HUES48 (cell line): ENCODE measurements around the gene SARNP.
"Not testable (repeated sequence)": the region's sequence is repeated elsewhere in the genome, so short reads cannot be mapped to it uniquely, and the experiment has no call there.

Source experiments
- H3K27ac ChIP-seq: one replicate; pipeline ENCODE4 v1.7.0; 2013; ENCODE audit warnings: low read depth, low read length, inconsistent platforms
- H3K27me3 ChIP-seq: 2 replicates; pipeline ENCODE4 v1.6.1; 2013; ENCODE audit warnings: mild to moderate bottlenecking, low read length; ENCODE audit not compliant: control insufficient read depth, insufficient read depth
- H3K36me3 ChIP-seq: 2 replicates; pipeline ENCODE4 v1.6.1; 2013; ENCODE audit warnings: low read length; ENCODE audit not compliant: control insufficient read depth, insufficient read depth
- H3K4me1 ChIP-seq: 2 replicates; pipeline ENCODE4 v1.6.1; 2013; ENCODE audit warnings: mild to moderate bottlenecking, low read length; ENCODE audit not compliant: control insufficient read depth, insufficient read depth
- H3K4me3 ChIP-seq: 2 replicates; pipeline ENCODE4 v1.5.1; 2013; ENCODE audit warnings: mild to moderate bottlenecking, low read depth, low read length
- H3K9ac ChIP-seq: 2 replicates; pipeline ENCODE4 v1.6.1; 2013; ENCODE audit warnings: mild to moderate bottlenecking, low read depth, low read length, moderate library complexity
- H3K9me3 ChIP-seq: 2 replicates; pipeline ENCODE4 v1.6.1; 2013; ENCODE audit warnings: low read length; ENCODE audit not compliant: control insufficient read depth, insufficient read depth

The SARNP gene

DNA sequence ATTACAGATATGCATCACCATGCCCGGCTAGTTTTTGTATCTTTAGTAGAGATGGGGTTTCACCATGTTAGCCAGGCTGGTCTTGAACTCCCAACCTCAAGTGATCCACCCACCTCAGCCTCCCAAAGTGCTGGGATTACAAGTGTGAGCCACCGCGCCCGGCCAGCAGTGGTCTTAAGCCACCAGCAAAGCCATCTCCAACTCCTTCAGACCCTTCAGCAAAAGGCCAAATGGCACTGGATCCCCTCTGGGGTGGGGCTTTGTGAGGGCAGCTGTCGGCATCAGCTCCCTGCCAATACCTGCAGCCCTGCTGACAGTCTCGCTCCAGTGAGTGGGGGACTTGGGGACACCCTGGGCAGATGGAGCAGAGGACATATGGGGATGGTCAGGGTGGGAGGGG lies 16.9 kb upstream of the SARNP start:
- not testable (repeated sequence) for H3K9me3 ChIP-seq, H3K36me3 ChIP-seq, H3K9ac ChIP-seq, H3K27me3 ChIP-seq, H3K4me3 ChIP-seq, H3K27ac ChIP-seq
- H3K4me1 ChIP-seq: peaks cover 11% of the 10 kb centered on the region; the same call in 1 of the 2 replicates

DNA sequence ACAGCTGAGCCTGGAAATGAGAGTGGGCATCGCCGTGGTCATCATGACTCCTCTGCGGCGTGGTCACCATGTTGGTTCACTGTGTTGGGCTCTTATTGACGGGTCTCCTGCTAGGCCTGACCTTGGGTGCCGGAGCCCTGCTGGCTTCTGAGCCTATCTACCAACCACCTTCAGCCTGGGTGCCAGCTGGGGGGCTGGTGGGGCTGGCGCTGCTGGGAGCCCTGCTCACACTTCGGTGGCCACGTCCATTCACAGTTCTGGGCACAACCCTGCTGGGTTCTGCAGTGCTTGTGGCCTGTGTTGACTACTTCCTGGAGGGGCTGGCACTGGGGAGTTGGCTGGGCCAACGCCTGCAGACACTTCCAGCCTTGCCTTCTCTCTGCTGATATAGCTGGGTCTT lies 15.5 kb upstream of the SARNP start:
- Histone ChIP-seq H3K4me3 (no peak overlapping the region), H3K36me3 (no peaks in the 10 kb centered on the region; the same call in 1 of the 2 replicates), H3K9me3 (no peaks in the 10 kb centered on the region), H3K27ac (no peak overlapping the region), H3K4me1 (peaks cover 11% of the 10 kb centered on the region; the same call in 1 of the 2 replicates), H3K27me3 (no peaks in the 10 kb centered on the region), H3K9ac (no peak overlapping the region)

DNA sequence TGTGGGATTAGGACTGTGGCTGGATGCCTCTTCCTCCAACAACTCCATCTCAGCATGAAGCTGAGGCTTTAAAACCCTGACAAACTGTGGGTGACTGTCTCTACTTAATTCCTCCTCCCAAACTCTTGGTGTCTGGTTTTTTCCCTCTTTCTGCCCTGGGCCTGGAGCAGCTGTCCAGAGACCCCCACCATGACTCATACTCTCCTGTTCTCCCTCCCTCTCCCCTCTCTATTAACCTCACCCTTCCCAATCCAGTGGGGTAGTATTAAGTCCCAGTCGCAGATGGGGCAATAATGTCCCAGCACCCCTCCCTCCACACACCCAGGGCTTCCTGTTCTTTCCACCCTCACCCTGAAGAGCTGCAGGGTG lies 13.9 kb upstream of the SARNP start:
- peak overlapping the region; percentile 83 for H3K4me3 ChIP-seq
- H3K9ac ChIP-seq: peak overlapping the region; percentile 87; the same call in 1 of the 2 replicates

DNA sequence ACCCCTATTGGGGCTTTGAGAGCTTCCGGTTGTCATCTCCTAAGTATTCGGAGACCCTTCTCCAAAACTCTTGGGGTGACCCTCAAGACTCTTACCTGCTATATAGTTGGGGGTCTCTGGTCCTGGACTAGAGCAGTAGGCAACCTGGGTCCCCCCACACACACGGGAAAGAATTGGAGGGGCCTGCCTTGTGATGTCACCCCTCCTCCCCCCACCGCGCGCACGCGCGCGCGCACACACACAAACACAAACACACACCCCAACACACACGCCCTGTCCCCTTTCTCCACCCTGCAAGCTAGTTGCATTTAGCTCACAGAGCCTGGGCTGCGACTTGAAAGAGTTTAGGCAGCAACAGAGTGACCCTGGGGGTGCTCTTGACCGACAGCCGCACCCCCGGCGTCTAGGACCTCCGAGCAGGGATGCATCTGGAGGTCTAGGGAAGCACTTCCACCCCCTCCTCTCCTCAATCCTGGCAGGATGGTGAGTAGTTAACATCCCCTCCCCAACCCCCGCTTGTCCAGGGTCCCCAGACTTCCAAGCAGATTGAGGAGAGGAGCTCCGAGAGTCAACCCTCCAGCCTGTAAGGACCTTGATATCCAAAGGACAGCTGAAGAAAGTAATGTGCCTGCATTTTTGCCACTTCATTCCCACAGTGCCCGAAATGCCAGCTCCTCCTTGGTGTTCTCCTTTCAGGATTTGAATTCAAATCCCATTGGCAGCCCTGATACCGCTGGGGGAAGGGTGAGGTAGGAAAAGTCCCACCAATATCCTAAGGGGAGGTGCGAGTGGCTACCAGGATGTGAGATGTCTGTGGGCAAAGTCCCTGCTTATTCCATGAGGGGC lies 13.3 kb upstream of the SARNP start:
- no peaks in the 10 kb centered on the region for H3K9me3 ChIP-seq
- H3K9ac ChIP-seq: peak overlapping the region; percentile 87
- no peaks in the 10 kb centered on the region; the same call in 1 of the 2 replicates for H3K36me3 ChIP-seq
- H3K4me1 ChIP-seq: peaks cover 17% of the 10 kb centered on the region
- H3K4me3 ChIP-seq: peak overlapping the region; percentile 83
- no peaks in the 10 kb centered on the region for H3K27me3 ChIP-seq
- H3K27ac ChIP-seq: peak overlapping the region; percentile 97

More for the DNA sequence above, 13.9 kb upstream of the SARNP start:
- Histone ChIP-seq H3K9me3 (no peaks in the 10 kb centered on the region), H3K27me3 (no peaks in the 10 kb centered on the region), H3K4me1 (peaks cover 17% of the 10 kb centered on the region), H3K36me3 (no peaks in the 10 kb centered on the region; the same call in 1 of the 2 replicates), H3K27ac (peak overlapping the region; percentile 97)

DNA sequence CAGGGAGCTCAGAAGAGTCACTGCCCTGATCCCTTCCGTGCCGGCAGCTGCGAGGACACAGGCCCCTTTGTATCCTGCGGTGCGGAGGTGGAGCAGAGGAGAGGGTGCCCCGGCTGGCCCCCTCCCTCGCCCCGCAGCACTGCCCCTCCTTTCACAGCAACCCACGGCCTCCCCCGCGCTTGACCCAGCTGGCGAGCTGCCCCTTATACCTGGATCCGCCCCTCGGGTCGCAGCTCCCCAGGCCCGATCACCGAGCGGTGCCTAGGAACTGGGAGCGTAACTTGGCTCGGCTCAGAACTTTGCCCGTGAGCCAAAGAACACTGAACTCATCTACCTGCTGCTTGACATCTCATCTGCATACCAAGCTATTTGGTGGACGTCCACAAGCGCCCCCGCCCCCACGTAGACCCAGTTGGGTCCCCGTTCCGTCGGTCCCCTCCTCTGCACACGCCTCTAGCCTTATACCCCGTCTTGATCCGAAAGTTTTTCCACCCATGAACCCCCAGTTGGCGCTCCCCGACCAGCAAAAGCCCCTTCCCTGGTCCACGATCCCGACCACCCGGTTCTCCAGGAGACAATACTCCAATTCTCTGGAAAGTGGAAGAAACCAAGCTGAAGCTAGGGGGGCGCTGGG lies 12.6 kb upstream of the SARNP start:
- peaks cover 17% of the 10 kb centered on the region for H3K4me1 ChIP-seq
- no peaks in the 10 kb centered on the region for H3K9me3 ChIP-seq
- H3K4me3 ChIP-seq: peak overlapping the region; percentile 83
- peak overlapping the region; percentile 97 for H3K27ac ChIP-seq
- H3K9ac ChIP-seq: peak overlapping the region; percentile 87
- H3K36me3 ChIP-seq: no peaks in the 10 kb centered on the region; the same call in 1 of the 2 replicates
- H3K27me3 ChIP-seq: no peaks in the 10 kb centered on the region

DNA sequence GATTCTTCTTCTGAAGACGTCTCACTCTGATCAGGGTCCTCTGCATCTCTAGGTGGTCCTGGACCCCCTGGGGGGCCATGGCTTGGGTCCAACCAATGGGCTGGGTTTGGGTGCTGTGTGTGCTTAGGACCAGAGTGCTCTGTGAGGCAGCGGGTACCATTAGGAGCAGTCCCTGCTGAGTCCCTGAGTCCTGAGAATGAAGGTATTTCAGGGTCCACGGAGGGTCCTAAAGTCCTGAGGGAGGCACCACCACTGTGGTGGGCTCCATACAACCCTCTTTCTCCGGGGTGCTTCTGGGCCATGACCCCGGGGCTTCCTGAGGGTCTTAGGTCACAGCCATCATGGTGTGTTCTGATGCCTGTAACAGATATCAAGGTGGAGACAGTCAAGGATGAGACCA lies 10.8 kb upstream of the SARNP start:
- Histone ChIP-seq H3K4me1 (peaks cover 17% of the 10 kb centered on the region), H3K9ac (no peak overlapping the region), H3K27ac (peak overlapping the region; percentile 97), H3K9me3 (no peaks in the 10 kb centered on the region), H3K4me3 (peak overlapping the region; percentile 83), H3K27me3 (no peaks in the 10 kb centered on the region), H3K36me3 (peaks cover 2% of the 10 kb centered on the region)

DNA sequence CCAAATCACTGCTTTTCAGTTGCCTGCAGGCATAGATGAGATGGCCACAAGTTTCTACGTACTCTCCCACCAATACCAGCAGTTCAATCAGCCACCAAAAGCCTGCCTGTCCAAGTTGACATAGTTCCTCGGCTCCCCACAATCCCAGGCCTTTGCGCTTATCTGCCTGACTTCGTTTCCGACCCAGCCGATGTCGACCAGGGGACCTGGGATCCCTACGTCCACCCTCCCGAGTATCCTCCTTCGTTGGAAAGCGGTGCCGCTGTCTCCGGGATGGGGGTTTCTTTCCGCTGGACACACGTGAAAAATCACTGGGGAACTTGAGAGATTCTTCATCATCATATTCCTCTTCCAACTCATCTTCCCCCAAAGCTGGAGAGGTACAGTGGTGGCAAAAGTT lies 10.3 kb upstream of the SARNP start:
- peaks cover 7% of the 10 kb centered on the region for H3K36me3 ChIP-seq
- H3K4me3 ChIP-seq: no peak overlapping the region
- no peak overlapping the region for H3K9ac ChIP-seq
- H3K27me3 ChIP-seq: no peaks in the 10 kb centered on the region
- H3K4me1 ChIP-seq: peaks cover 17% of the 10 kb centered on the region
- no peak overlapping the region for H3K27ac ChIP-seq
- no peaks in the 10 kb centered on the region for H3K9me3 ChIP-seq

DNA sequence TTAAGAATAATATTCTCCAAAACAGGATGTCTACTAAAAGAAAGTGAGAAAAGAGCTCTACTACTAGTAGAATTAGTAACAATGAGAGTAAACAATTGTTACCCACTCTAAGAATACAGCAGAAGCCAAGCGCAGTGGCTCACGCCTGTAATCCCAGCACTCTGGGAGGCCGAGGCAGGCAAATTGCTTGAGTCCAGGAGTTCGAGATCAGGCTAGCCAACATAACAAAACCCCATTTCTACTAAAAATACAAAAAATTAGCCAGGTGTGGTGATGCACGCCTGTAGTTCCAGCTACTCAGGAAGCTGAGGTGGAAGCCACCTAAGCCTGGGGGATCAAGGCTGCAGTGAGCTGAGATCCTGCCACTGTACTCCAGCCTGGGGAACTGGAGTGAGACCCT lies 7.2 kb upstream of the SARNP start:
- Histone ChIP-seq H3K4me3 (no peak overlapping the region), H3K27ac (no peak overlapping the region), H3K4me1 (peaks cover 6% of the 10 kb centered on the region; the same call in 1 of the 2 replicates), H3K27me3 (no peaks in the 10 kb centered on the region), H3K9ac (no peak overlapping the region), H3K36me3 (peaks cover 38% of the 10 kb centered on the region), H3K9me3 (no peaks in the 10 kb centered on the region)

DNA sequence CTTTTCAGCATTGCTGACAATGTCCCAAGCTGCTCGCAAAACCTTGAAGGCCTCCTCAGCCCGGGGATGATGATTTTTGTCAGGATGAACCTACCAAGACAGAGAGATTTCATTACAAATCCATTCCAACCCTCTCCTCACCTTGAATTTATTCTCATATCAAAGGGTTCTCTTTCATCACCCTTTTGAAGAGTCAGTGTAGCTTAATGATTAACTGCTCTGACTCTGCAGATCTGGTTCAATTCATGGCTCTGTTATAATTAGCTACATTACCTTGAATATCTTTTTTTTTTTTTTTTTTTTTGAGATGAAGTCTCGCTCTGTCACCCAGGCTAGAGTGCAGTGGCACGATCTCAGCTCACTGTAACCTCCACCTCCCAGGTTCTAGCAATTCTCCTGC lies 5.9 kb upstream of the SARNP start:
- Histone ChIP-seq H3K9ac (no peak overlapping the region), H3K27me3 (no peaks in the 10 kb centered on the region), H3K4me3 (no peak overlapping the region), H3K36me3 (peaks cover 50% of the 10 kb centered on the region), H3K27ac (no peak overlapping the region), H3K9me3 (no peaks in the 10 kb centered on the region), H3K4me1 (peaks cover 10% of the 10 kb centered on the region)

DNA sequence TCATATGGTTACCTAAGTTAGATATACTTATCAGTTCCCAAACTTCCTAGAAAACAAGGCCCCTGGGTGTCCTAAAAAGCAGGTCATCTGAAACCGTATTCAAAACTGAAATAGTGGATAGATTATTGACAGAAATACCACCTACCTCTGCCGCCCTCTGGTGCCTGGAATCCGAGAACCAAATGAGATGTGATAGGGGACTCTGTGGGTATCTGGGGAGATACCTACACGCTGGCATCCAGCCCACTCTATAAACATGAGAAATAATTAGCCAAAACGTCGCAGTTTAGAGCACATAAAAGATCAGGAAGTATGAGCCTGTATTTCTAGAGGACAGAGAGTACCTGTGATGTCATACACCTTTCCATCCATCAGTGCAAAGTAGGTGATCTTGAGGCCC lies 4.7 kb upstream of the SARNP start:
- no peak overlapping the region for H3K4me3 ChIP-seq
- peaks cover 5% of the 10 kb centered on the region; the same call in 1 of the 2 replicates for H3K4me1 ChIP-seq
- no peaks in the 10 kb centered on the region for H3K27me3 ChIP-seq
- peaks cover 50% of the 10 kb centered on the region for H3K36me3 ChIP-seq
- H3K27ac ChIP-seq: no peak overlapping the region
- H3K9ac ChIP-seq: no peak overlapping the region
- H3K9me3 ChIP-seq: no peaks in the 10 kb centered on the region

DNA sequence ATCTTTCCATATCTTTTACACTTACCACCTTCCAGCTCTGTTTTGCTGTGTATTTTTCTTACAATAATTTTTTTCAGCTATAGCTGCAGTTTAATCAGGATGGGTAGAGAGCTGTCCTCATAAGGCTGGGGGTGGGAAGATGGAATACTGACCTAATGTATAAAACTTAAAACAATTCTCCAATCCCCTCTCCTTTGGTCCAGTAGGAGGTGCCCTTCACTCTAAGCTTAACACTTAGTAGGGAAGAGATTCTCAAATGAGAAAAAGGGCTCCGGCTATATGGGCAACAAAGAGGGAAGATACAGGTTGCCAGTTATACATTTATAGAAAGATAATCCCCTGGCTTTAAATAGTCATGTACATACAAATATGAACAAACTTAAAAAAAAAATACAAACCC lies 3.2 kb upstream of the SARNP start:
- Histone ChIP-seq H3K9me3 (no peaks in the 10 kb centered on the region), H3K4me1 (peaks cover 13% of the 10 kb centered on the region), H3K9ac (no peak overlapping the region), H3K27ac (no peak overlapping the region), H3K4me3 (no peak overlapping the region), H3K36me3 (peaks cover 52% of the 10 kb centered on the region), H3K27me3 (no peaks in the 10 kb centered on the region)
